Vagina (tissue), 2 donors: ENCODE measurements around the gene EPHB1. TPM values are rescaled to one million over a fixed set of nuclear protein-coding genes. Genes with fewer than 3 reads are reported as not detected.
A peak's percentile ranks its signal among the peaks of the same experiment; 100 is the strongest.

Experiments
- DNase-seq, 2 donors: peaks; one replicate each; pipeline ENCODE4 v3.0.0-alpha.2; 2017; ENCODE audit errors: extremely low spot score in 2 of 2
- H3K27ac ChIP-seq: fragments of 200-600 bp; sonication (generic); one replicate; pipeline ENCODE4 v1.5.1; 2019
- H3K27me3 ChIP-seq: fragments of 200-600 bp; sonication (generic); one replicate; pipeline ENCODE4 v1.5.1; 2019
- H3K36me3 ChIP-seq, 2 donors: fragments of 200-600 bp; sonication (generic); one replicate each; pipeline ENCODE4 v1.5.1; 2017 to 2019
- H3K4me1 ChIP-seq: fragments of 200-600 bp; sonication (generic); one replicate; pipeline ENCODE4 v1.5.1; 2019
- H3K4me3 ChIP-seq, 2 donors: fragments of 200-600 bp; sonication (generic); 1 replicate in 1 of 2; 2 replicates in 1 of 2; pipeline ENCODE4 v1.5.1; 2016 to 2019
- H3K9me3 ChIP-seq: fragments of 200-600 bp; sonication (generic); one replicate; pipeline ENCODE4 v1.5.1; 2019
- CTCF ChIP-seq, 3 experiments: fragments of 450-650 bp in 2 of 3; fragments of 200-600 bp in 1 of 3; sonication (generic) in 1 of 3; IDR thresholded peaks; one replicate each; pipeline ENCODE4 v1.5.1; 2017 to 2019; ENCODE audit warnings: antibody characterized with exemption in 3 of 3, mild to moderate bottlenecking in 2 of 3, moderate library complexity in 2 of 3
- POLR2A ChIP-seq, 2 donors: fragments of 450-650 bp; IDR thresholded peaks; one replicate each; pipeline ENCODE4 v1.6.1; 2017; ENCODE audit warnings: antibody characterized with exemption in 2 of 2, mild to moderate bottlenecking in 2 of 2, moderate library complexity in 2 of 2
- POLR2AphosphoS5 ChIP-seq, 2 donors: sonication (generic); formaldehyde crosslinking; IDR thresholded peaks; one replicate each; pipeline ENCODE4 v1.9.0; 2017; ENCODE audit warnings: antibody characterized with exemption in 2 of 2, mild to moderate bottlenecking in 2 of 2, low read depth in 1 of 2; ENCODE audit not compliant: insufficient read depth in 1 of 2
- intact Hi-C: fragments of 100-400 bp; cut with DNase I; formaldehyde crosslinking; loops from one replicate; pipeline ENCODE4 v1.15.1; 2023
- small RNA-seq: library from RNA; depleted of rRNA; stranded (forward); fragments of <200 nt; gene quantifications from one replicate; pipeline ENCODE3, GENCODE V24; 2016
- total RNA-seq: library from RNA; depleted of rRNA; stranded (reverse); fragments of >200 nt; gene quantifications from one replicate; pipeline ENCODE4 v1.2.3, GENCODE V29; 2016

EPHB1 gene
- total RNA-seq, 1 donor from 2014 or later: 2.2 TPM

- no peaks in the 10 kb centered on the region for H3K36me3 ChIP-seq
- no peaks in the 10 kb centered on the region for H3K4me1 ChIP-seq
- TF ChIP-seq POLR2AphosphoS5 (IDR thresholded peaks at IDR 0.05; ENCODE audit: insufficient read depth in 1 of 2, low read depth in 1 of 2) (no peak), POLR2A (IDR thresholded peaks at IDR 0.05) (no peak), CTCF (IDR thresholded peaks at IDR 0.05) (no peak)
- H3K27me3 ChIP-seq: no peaks in the 10 kb centered on the region
- no peak overlapping the region for H3K27ac ChIP-seq
- no peaks in the 10 kb centered on the region for H3K9me3 ChIP-seq
- no peak overlapping the region for H3K4me3 ChIP-seq
- DNase-seq: no peak
- intact Hi-C loops: no loop called here
Observed at GRCh38 chr3:135304378-135304777, 509.3 kb downstream of the EPHB1 start.

Small RNAs within 50 kb of the gene (small RNA-seq; reads per million reads assigned to genes)
- gene RNA5SP141: 2.3 reads per million, percentile 66 among the genes with 10 or more reads in this experiment
- gene RNU6-1174P: not detected

Other genes with a start within 250 kb of the EPHB1 start
- 3.7 TPM for gene KY, start 144.2 kb upstream of the EPHB1 start, total RNA-seq